ENCODE results near the gene NOC4L. TPM values are rescaled to one million over a fixed set of nuclear protein-coding genes. Genes with fewer than 3 reads are reported as not detected.

The NOC4L gene
- total and polyA plus RNA-seq, 2 experiments from 2014 or later = 42.4 to 54.7 TPM

DNA sequence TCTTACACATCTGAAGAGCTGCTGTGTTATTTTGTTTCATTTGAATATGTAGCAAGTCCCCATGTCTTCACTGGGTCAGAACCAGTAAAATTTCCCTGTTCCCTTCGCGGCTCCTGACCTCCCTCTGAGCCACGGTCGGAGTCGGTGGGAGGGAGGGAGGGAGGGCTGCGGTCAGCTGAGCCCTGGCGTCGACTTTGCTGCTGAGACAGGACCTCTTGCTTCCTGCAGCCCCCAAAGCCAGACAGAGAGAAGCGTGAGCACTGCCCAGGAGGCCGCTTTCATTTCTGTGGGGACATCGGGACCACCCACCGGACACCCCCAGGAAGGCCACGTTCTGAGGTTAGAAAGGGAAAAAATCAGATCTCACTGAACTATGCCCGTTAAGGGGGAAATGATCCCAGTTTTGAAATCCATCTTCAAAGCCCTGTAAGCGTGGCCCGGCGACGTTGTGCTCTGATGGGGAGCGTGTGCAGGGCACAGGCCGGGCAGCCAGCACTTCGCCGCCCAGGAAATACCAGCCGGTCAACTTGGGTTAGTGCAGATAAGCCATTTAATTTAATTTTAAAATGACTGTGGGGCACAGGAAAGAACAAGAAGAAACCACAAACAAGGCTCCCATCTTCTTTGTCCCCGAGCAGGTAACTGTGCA is 42.1 kb downstream of the NOC4L start:
- H2AFZ ChIP-seq = no peak overlapping the region
- Mint-ChIP-seq H3K27me3 (ENCODE audit: insufficient read depth, low read depth, poor library complexity) (peaks cover 63% of the 10 kb centered on the region), H3K36me3 (ENCODE audit: low read depth) (peaks cover 4% of the 10 kb centered on the region; the same call in 1 of the 3 replicates), H3K27ac (no peak overlapping the region), H3K9me3 (peaks cover 12% of the 10 kb centered on the region; the same call in 2 of the 3 replicates), H3K4me1 (peaks cover 10% of the 10 kb centered on the region), H3K4me3 (peak overlapping the region; percentile 2; the same call in 1 of the 3 replicates)
- H3K79me2 ChIP-seq (replicated peaks; ENCODE audit: insufficient read depth) = no peaks in the 10 kb centered on the region
- 0 out of 2 replicates have a peak, but pooled peaks cover 2% of the 10 kb centered on the region for H3F3A ChIP-seq (replicated peaks; ENCODE audit: low read depth)
- H3K27ac ChIP-seq (ENCODE audit: low read depth) = no peak overlapping the region
- H4K20me1 ChIP-seq (replicated peaks; ENCODE audit: insufficient read depth) = no peaks in the 10 kb centered on the region
- no peaks in the 10 kb centered on the region for H3K9me2 ChIP-seq (ENCODE audit: insufficient read depth)
- TF ChIP-seq, protein P1, sequence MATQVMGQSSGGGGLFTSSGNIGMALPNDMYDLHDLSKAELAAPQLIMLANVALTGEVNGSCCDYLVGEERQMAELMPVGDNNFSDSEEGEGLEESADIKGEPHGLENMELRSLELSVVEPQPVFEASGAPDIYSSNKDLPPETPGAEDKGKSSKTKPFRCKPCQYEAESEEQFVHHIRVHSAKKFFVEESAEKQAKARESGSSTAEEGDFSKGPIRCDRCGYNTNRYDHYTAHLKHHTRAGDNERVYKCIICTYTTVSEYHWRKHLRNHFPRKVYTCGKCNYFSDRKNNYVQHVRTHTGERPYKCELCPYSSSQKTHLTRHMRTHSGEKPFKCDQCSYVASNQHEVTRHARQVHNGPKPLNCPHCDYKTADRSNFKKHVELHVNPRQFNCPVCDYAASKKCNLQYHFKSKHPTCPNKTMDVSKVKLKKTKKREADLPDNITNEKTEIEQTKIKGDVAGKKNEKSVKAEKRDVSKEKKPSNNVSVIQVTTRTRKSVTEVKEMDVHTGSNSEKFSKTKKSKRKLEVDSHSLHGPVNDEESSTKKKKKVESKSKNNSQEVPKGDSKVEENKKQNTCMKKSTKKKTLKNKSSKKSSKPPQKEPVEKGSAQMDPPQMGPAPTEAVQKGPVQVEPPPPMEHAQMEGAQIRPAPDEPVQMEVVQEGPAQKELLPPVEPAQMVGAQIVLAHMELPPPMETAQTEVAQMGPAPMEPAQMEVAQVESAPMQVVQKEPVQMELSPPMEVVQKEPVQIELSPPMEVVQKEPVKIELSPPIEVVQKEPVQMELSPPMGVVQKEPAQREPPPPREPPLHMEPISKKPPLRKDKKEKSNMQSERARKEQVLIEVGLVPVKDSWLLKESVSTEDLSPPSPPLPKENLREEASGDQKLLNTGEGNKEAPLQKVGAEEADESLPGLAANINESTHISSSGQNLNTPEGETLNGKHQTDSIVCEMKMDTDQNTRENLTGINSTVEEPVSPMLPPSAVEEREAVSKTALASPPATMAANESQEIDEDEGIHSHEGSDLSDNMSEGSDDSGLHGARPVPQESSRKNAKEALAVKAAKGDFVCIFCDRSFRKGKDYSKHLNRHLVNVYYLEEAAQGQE (IDR thresholded peaks at IDR 0.05; ENCODE audit: unreplicated experiment) = no peak
- TF ChIP-seq POLR2AphosphoS5 (IDR thresholded peaks at IDR 0.05; ENCODE audit: low read depth) (no peak), JUNB (IDR thresholded peaks at IDR 0.05; ENCODE audit: unreplicated experiment) (no peak), EZH2phosphoT487 (IDR thresholded peaks at IDR 0.05; ENCODE audit: unreplicated experiment) (no peak), ZNF114 (CRISPR knock-in tag; IDR thresholded peaks at IDR 0.05) (no peak), ZNF331 (CRISPR knock-in tag; IDR thresholded peaks at IDR 0.05; ENCODE audit: low read depth) (no peak), CREB1 (CRISPR knock-in tag; IDR thresholded peaks at IDR 0.05; ENCODE audit: low read depth) (no peak), NANOG (IDR thresholded peaks at IDR 0.05; ENCODE audit: borderline replicate concordance) (no peak), STAT1 (IDR thresholded peaks at IDR 0.05; ENCODE audit: unreplicated experiment) (no peak), EZH2 (IDR thresholded peaks at IDR 0.05; ENCODE audit: low read depth, unreplicated experiment) (no peak)
- TF ChIP-seq, protein P2, sequence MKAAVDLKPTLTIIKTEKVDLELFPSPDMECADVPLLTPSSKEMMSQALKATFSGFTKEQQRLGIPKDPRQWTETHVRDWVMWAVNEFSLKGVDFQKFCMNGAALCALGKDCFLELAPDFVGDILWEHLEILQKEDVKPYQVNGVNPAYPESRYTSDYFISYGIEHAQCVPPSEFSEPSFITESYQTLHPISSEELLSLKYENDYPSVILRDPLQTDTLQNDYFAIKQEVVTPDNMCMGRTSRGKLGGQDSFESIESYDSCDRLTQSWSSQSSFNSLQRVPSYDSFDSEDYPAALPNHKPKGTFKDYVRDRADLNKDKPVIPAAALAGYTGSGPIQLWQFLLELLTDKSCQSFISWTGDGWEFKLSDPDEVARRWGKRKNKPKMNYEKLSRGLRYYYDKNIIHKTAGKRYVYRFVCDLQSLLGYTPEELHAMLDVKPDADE (IDR thresholded peaks at IDR 0.05) = no peak
- TF ChIP-seq, protein P3, sequence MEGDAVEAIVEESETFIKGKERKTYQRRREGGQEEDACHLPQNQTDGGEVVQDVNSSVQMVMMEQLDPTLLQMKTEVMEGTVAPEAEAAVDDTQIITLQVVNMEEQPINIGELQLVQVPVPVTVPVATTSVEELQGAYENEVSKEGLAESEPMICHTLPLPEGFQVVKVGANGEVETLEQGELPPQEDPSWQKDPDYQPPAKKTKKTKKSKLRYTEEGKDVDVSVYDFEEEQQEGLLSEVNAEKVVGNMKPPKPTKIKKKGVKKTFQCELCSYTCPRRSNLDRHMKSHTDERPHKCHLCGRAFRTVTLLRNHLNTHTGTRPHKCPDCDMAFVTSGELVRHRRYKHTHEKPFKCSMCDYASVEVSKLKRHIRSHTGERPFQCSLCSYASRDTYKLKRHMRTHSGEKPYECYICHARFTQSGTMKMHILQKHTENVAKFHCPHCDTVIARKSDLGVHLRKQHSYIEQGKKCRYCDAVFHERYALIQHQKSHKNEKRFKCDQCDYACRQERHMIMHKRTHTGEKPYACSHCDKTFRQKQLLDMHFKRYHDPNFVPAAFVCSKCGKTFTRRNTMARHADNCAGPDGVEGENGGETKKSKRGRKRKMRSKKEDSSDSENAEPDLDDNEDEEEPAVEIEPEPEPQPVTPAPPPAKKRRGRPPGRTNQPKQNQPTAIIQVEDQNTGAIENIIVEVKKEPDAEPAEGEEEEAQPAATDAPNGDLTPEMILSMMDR (conservative IDR thresholded peaks at IDR 0.05; ENCODE audit: low read depth in 2 of 2) = no peak
- TF ChIP-seq, protein P4, sequence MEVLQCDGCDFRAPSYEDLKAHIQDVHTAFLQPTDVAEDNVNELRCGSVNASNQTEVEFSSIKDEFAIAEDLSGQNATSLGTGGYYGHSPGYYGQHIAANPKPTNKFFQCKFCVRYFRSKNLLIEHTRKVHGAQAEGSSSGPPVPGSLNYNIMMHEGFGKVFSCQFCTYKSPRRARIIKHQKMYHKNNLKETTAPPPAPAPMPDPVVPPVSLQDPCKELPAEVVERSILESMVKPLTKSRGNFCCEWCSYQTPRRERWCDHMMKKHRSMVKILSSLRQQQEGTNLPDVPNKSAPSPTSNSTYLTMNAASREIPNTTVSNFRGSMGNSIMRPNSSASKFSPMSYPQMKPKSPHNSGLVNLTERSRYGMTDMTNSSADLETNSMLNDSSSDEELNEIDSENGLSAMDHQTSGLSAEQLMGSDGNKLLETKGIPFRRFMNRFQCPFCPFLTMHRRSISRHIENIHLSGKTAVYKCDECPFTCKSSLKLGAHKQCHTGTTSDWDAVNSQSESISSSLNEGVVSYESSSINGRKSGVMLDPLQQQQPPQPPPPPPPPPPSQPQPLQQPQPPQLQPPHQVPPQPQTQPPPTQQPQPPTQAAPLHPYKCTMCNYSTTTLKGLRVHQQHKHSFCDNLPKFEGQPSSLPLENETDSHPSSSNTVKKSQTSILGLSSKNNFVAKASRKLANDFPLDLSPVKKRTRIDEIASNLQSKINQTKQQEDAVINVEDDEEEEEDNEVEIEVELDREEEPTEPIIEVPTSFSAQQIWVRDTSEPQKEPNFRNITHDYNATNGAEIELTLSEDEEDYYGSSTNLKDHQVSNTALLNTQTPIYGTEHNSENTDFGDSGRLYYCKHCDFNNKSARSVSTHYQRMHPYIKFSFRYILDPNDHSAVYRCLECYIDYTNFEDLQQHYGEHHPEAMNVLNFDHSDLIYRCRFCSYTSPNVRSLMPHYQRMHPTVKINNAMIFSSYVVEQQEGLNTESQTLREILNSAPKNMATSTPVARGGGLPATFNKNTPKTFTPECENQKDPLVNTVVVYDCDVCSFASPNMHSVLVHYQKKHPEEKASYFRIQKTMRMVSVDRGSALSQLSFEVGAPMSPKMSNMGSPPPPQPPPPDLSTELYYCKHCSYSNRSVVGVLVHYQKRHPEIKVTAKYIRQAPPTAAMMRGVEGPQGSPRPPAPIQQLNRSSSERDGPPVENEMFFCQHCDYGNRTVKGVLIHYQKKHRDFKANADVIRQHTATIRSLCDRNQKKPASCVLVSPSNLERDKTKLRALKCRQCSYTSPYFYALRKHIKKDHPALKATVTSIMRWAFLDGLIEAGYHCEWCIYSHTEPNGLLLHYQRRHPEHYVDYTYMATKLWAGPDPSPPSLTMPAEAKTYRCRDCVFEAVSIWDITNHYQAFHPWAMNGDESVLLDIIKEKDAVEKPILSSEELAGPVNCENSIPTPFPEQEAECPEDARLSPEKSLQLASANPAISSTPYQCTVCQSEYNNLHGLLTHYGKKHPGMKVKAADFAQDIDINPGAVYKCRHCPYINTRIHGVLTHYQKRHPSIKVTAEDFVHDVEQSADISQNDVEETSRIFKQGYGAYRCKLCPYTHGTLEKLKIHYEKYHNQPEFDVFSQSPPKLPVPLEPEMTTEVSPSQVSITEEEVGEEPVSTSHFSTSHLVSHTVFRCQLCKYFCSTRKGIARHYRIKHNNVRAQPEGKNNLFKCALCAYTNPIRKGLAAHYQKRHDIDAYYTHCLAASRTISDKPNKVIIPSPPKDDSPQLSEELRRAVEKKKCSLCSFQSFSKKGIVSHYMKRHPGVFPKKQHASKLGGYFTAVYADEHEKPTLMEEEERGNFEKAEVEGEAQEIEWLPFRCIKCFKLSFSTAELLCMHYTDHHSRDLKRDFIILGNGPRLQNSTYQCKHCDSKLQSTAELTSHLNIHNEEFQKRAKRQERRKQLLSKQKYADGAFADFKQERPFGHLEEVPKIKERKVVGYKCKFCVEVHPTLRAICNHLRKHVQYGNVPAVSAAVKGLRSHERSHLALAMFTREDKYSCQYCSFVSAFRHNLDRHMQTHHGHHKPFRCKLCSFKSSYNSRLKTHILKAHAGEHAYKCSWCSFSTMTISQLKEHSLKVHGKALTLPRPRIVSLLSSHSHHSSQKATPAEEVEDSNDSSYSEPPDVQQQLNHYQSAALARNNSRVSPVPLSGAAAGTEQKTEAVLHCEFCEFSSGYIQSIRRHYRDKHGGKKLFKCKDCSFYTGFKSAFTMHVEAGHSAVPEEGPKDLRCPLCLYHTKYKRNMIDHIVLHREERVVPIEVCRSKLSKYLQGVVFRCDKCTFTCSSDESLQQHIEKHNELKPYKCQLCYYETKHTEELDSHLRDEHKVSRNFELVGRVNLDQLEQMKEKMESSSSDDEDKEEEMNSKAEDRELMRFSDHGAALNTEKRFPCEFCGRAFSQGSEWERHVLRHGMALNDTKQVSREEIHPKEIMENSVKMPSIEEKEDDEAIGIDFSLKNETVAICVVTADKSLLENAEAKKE (CRISPR knock-in tag; IDR thresholded peaks at IDR 0.05) = no peak
- H3K4me3 ChIP-seq = no peak overlapping the region
- no peaks in the 10 kb centered on the region for H3K36me3 ChIP-seq (ENCODE audit: insufficient read depth)
- peaks cover 51% of the 10 kb centered on the region for H3K27me3 ChIP-seq (ENCODE audit: insufficient read depth)
- H3K4me1 ChIP-seq (ENCODE audit: insufficient read depth) = peaks cover 4% of the 10 kb centered on the region; the same call in 1 of the 2 replicates
- ATAC-seq (no peak), DNase-seq (ENCODE audit: low spot score) (no peak)
- H3K4me2 ChIP-seq = no peak overlapping the region

Measured in GM23338 (cell line).